ENCODE data around the gene HRC. TPM values are rescaled to one million over a fixed set of nuclear protein-coding genes. Genes with fewer than 3 reads are reported as not detected.
A peak's percentile ranks its signal among the peaks of the same experiment; 100 is the strongest.

The HRC gene
- total RNA-seq, 4 donors from 2014 or later = 0.47 to 1.0 (median 0.53) TPM; not detected in 1

DNA sequence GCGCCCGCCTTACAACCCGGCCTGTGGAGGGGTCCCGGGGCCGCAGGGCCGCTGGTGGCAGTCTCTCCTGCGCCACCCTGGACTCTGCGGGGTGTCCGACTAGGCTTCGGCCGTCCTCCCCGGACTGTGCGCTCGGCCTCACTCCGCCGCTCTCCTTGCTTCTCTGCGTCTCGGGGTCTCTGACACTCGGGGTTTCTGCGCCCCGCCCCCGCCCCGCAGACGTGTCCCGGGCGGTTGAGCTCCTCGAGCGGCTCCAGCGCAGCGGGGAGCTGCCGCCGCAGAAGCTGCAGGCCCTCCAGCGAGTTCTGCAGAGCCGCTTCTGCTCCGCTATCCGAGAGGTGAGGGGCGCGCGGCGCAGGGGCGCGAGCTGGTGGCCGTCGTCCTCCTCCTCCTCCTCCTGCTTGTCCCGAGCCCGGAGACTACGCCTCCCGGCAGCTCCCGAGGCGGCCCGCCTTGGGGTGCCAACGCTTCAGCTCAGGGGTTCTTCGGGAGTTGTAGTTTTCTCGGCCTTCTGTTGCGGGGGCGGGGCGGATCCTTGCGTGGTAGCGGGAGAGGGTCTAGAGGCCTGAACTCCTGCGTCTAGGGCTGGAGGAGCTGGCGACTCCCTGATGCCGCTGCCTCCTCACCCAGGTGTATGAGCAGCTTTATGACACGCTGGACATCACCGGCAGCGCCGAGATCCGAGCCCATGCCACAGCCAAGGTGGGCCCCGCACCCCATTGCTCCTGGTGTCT is 40.4 kb downstream of the HRC start:
- no peaks in the 10 kb centered on the region for H3K27me3 ChIP-seq
- TF ChIP-seq POLR2AphosphoS5 (IDR thresholded peaks at IDR 0.05) (no peak), EP300 (IDR thresholded peaks at IDR 0.05) (no peak), POLR2A (IDR thresholded peaks at IDR 0.05) (no peak)
- TF ChIP-seq, protein P1, sequence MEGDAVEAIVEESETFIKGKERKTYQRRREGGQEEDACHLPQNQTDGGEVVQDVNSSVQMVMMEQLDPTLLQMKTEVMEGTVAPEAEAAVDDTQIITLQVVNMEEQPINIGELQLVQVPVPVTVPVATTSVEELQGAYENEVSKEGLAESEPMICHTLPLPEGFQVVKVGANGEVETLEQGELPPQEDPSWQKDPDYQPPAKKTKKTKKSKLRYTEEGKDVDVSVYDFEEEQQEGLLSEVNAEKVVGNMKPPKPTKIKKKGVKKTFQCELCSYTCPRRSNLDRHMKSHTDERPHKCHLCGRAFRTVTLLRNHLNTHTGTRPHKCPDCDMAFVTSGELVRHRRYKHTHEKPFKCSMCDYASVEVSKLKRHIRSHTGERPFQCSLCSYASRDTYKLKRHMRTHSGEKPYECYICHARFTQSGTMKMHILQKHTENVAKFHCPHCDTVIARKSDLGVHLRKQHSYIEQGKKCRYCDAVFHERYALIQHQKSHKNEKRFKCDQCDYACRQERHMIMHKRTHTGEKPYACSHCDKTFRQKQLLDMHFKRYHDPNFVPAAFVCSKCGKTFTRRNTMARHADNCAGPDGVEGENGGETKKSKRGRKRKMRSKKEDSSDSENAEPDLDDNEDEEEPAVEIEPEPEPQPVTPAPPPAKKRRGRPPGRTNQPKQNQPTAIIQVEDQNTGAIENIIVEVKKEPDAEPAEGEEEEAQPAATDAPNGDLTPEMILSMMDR (IDR thresholded peaks at IDR 0.05) = no peak
- peak overlapping the region; percentile 81 for H3K27ac ChIP-seq
- peak overlapping the region; percentile 91 for H3K4me3 ChIP-seq
- H3K9me3 ChIP-seq = no peaks in the 10 kb centered on the region
- no peak for DNase-seq (ENCODE audit: low spot score in 2 of 2)
- H3K4me1 ChIP-seq = peaks cover 56% of the 10 kb centered on the region
- no peaks in the 10 kb centered on the region for H3K36me3 ChIP-seq
- WGBS = 24% methylated on average over 19 of the region's 68 CpGs

DNA sequence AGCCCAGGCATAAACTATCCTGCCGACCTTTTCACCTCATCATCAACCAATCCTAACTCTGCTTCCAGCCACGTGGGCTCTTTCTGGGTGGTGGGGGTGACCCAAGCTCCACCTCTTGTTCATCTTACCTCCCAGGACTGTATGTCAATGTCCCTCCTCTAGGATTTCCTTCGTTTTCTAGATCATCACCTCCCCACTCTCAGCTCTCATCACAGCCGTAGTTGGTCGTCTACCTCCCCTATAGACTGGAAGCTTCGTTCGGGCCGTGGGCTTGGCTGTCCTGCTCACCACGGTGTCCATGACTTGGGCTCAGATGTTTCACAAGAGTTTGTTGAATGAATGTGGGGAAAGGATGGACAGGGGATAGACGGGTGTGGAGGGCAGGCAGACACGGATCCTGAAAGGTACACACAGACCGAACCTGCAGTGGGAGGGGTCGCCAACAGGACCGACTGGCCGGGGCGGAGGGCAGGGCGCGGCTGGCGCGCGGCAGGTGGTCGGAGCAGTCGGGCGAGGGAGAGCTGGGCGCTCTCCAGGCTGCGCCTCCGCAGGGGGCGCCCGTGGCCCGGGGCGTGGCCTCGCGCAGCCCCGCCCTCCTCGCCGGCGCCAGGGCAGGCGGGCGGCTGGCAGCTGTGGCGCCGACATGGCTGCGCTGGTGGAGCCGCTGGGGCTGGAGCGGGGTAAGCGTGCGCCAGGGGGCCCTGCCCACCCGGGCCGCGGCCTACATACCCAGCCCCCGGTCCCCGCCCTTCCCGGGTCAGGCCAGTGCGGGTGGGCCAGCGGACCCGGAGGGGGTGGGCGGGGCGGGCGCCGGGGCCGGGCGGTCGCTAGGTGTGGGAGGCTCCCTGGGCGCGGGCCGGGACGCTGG is 41.2 kb downstream of the HRC start, which contains the start of gene LIN7B:
Gene LIN7B, plus strand, starts transcription at position 609 of the 868 bp plus-strand sequence. Its CDS starts 35 bp downstream, at position 644.
- Histone ChIP-seq H3K4me1 (peaks cover 50% of the 10 kb centered on the region), H3K9me3 (no peaks in the 10 kb centered on the region), H3K27ac (peak within 1 kb of the TSS; percentile 81), H3K4me3 (peak within 1 kb of the TSS; percentile 91), H3K27me3 (no peaks in the 10 kb centered on the region), H3K36me3 (peaks cover 2% of the 10 kb centered on the region)
- DNase-seq (ENCODE audit: low spot score in 2 of 2) = no peak
- WGBS = 2% methylated on average over 22 of the region's 66 CpGs
- TF ChIP-seq, protein P1 (IDR thresholded peaks at IDR 0.05) = peak; percentile 28 to 78
- no peak for TF ChIP-seq POLR2A (IDR thresholded peaks at IDR 0.05)

DNA sequence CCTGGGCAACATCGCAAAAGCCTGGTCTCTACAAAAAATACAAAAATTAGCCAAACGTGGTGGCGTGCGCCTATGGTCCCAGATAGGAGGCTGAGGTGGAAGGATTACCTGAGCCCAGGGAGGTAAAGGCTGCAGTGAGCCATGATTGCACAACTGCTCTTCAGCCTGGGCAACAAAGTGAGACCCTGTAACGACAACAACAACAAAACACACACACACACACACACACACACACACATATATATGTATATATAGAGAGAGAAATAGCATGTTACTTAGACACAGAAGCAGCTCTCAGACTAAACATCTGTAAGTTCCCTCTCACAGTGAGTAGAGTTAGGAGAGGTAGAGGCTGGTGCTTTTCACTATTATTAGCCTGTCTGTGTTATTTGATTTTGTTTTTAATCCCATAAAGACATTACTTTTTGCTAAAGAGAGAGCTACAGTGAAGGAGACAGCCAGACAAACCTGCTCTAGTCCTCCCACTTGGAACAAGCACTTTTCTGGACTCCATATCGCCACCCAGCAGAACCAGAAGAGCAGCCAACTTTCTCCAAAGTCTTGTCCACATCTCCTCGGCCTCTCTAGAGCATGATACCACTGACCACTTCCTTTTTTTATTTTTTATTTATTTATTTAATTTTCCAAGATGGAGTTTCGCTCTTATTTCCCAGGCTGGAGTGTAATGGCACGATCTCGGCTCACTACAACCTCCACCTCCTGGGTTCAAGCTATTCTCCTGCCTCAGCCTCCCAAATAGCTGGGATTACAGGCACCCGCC is 43.8 kb downstream of the HRC start:
- Histone ChIP-seq H3K4me1 (peaks cover 32% of the 10 kb centered on the region), H3K27me3 (no peaks in the 10 kb centered on the region), H3K36me3 (peaks cover 28% of the 10 kb centered on the region), H3K4me3 (no peak overlapping the region), H3K9me3 (no peaks in the 10 kb centered on the region), H3K27ac (no peak overlapping the region)
- 79% methylated on average over 11 of the region's 11 CpGs for WGBS
- TF ChIP-seq EP300 (IDR thresholded peaks at IDR 0.05) (no peak), POLR2AphosphoS5 (IDR thresholded peaks at IDR 0.05) (no peak), POLR2A (IDR thresholded peaks at IDR 0.05) (no peak)
- TF ChIP-seq, protein P1 (IDR thresholded peaks at IDR 0.05) = no peak
- DNase-seq (ENCODE audit: low spot score in 2 of 2) = no peak

DNA sequence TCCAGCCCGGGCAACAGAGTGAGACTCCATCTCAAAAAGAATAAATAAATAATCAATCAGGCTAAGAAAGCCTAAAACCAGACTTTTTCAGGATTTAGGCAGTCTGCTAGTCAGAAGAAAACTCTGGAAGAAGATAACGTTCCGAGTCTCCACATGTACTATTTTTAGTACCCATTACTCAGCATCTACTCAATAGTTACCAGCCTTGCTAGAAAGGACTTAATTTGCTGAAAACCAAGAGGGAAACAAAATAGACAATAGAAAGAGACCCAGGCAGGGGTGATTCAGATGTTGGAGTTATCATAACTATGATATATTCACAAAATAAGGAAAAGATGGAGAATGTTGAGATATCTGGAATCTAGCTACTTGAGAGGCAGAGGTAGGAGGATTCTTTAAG is 44.6 kb downstream of the HRC start:
- Histone ChIP-seq H3K9me3 (no peaks in the 10 kb centered on the region), H3K27me3 (no peaks in the 10 kb centered on the region), H3K36me3 (peaks cover 37% of the 10 kb centered on the region), H3K4me3 (no peak overlapping the region), H3K4me1 (peaks cover 30% of the 10 kb centered on the region), H3K27ac (no peak overlapping the region)
- DNase-seq (ENCODE audit: low spot score in 2 of 2) = no peak
- WGBS = 33% methylated on average over 3 of the region's 3 CpGs
- TF ChIP-seq, protein P1 (IDR thresholded peaks at IDR 0.05) = no peak
- TF ChIP-seq POLR2A (IDR thresholded peaks at IDR 0.05) (no peak), EP300 (IDR thresholded peaks at IDR 0.05) (no peak), POLR2AphosphoS5 (IDR thresholded peaks at IDR 0.05) (no peak)

Data from suprapubic skin (tissue), 4 donors.